Measurements from ENCODE around the gene PATZ1. TPM values are rescaled to one million over a fixed set of nuclear protein-coding genes. Genes with fewer than 3 reads are reported as not detected.

PATZ1 gene
- total RNA-seq, 1 experiment from 2014 or later: 31.3 TPM

DNA sequence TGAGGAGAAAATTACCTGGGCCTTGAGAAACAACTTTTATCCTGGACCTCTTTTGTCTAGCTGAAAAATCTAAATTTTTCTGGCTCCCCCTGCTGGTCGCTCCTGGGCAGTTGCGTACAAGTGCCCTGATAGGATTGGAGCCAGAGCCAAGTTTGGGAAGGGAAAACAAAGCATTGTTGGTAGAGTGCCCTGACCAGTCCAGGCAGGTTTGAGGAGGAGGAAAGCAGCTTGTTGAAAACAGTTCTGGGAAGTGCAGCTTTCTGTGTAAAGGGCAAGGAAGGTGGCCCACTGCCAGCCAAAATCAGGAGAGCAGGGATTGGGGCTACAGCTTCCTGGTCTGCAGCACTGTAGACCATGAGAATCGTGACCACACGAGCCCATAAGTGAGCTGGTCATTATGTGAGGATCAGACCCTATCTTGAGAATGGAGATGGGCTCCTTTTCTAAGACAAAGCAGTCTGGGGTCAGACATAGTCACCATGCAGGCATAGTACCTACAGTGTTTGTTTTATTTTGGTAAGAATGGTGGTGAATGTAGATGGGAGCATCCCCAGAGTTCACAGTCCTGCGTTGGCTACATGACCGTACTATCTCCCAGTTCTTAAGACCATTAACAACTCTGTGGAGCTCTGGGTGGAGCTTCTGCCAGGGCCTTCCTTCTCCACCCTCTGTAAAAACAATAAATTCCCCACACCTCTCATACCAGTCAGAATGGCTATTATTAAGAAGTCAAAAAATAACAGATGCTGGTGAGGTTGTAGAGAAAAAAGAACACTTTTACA is 32.6 kb downstream of the PATZ1 start:
- Histone ChIP-seq H3K9ac (ENCODE audit: low read length) (no peak overlapping the region), H3K4me3 (ENCODE audit: low read length) (no peak overlapping the region), H3K4me2 (ENCODE audit: low read length) (peak overlapping the region; percentile 35; the same call in 1 of the 2 replicates), H4K20me1 (ENCODE audit: low read length) (no peaks in the 10 kb centered on the region), H3K27me3 (ENCODE audit: low read length) (no peaks in the 10 kb centered on the region), H3K36me3 (ENCODE audit: low read depth, low read length) (no peaks in the 10 kb centered on the region; the same call in 1 of the 2 replicates), H3K4me1 (ENCODE audit: insufficient read depth, low read length) (peaks cover 6% of the 10 kb centered on the region), H3K27ac (ENCODE audit: low read length) (0 out of 2 replicates have a peak overlapping the region, but pooled peaks have one; percentile 21), H2AFZ (ENCODE audit: low read length) (peak overlapping the region; percentile 71), H3K9me2 (replicated peaks; ENCODE audit: low read length) (no peaks in the 10 kb centered on the region), H3K79me2 (ENCODE audit: low read length) (no peaks in the 10 kb centered on the region), H3K9me3 (ENCODE audit: low read length) (no peaks in the 10 kb centered on the region), H3F3A (ENCODE audit: low read length, unreplicated experiment) (no peaks in the 10 kb centered on the region)
- TF ChIP-seq, protein P1, sequence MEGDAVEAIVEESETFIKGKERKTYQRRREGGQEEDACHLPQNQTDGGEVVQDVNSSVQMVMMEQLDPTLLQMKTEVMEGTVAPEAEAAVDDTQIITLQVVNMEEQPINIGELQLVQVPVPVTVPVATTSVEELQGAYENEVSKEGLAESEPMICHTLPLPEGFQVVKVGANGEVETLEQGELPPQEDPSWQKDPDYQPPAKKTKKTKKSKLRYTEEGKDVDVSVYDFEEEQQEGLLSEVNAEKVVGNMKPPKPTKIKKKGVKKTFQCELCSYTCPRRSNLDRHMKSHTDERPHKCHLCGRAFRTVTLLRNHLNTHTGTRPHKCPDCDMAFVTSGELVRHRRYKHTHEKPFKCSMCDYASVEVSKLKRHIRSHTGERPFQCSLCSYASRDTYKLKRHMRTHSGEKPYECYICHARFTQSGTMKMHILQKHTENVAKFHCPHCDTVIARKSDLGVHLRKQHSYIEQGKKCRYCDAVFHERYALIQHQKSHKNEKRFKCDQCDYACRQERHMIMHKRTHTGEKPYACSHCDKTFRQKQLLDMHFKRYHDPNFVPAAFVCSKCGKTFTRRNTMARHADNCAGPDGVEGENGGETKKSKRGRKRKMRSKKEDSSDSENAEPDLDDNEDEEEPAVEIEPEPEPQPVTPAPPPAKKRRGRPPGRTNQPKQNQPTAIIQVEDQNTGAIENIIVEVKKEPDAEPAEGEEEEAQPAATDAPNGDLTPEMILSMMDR (conservative IDR thresholded peaks at IDR 0.05; ENCODE audit: low read depth, low read length): peak; percentile 83
- TF ChIP-seq EZH2 (IDR thresholded peaks at IDR 0.05; ENCODE audit: low read length, unreplicated experiment): no peak
- no TSS peak for BruUV-seq (replicated peaks)
- intact Hi-C loops (cut with micrococcal nuclease): no loop called here
- peak; percentile 83 for DNase-seq
- ChIA-PET CTCF (interaction anchor here (0.6 to 1.2 kb wide), 3 partner anchors 20 to 41 kb away, joined by 3 to 9 read pairs (median 5); partner anchors contain the start of gene PIK3IP1), POLR2A (ENCODE audit: unreplicated experiment) (no interaction called here)
- ATAC-seq: peak; percentile 82

DNA sequence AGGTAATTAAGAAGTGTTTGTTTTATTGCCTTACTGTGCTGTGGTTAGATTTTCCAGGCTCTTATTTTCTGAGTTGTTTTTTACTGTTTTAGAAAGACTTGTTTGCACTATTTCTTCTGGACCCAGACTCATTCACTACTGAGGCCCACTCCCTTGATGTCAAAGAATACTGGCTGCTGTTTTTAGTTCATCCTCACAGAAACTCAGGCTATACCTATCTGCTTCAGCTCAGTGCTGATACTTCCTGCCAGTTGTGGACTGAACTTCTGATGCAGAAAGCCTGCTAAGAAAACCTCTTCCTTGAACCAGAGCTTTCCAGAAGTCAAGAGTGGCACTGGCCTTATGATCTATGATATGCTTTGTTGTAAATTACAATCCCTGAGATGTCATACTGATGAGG is 38.0 kb downstream of the PATZ1 start:
- ChIA-PET POLR2A (ENCODE audit: unreplicated experiment) (no interaction called here), CTCF (no interaction called here)
- no TSS peak for BruUV-seq (replicated peaks)

DNA sequence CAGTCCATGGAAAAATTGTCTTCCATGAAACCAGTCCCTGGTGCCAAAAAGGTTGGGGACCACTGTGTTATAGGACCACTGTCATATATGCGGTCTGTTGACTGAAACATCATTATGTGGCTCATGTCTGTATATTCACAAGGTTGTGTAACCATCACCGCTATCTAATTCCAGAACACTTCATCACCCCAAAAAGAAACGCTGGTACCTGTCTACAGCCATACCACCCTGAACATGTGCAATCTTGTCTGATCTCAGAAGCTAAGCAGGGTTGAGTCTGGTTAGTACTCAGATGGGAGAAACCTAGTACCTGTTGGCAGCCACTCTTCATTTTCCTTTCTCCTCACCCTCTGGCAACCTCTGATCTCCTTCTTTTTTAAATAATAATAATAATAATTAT is 41.0 kb downstream of the PATZ1 start:
- H3K27ac ChIP-seq (ENCODE audit: low read length): no peak overlapping the region
- intact Hi-C loops (cut with micrococcal nuclease): no loop called here
- TF ChIP-seq, protein P1 (conservative IDR thresholded peaks at IDR 0.05; ENCODE audit: low read depth, low read length): no peak
- TF ChIP-seq EZH2 (IDR thresholded peaks at IDR 0.05; ENCODE audit: low read length, unreplicated experiment) (no peak), EZH2phosphoT487 (IDR thresholded peaks at IDR 0.05; ENCODE audit: borderline replicate concordance, low read length) (no peak)
- H2AFZ ChIP-seq (ENCODE audit: low read length): no peak overlapping the region
- H3F3A ChIP-seq (ENCODE audit: low read length, unreplicated experiment): no peaks in the 10 kb centered on the region
- no peak overlapping the region for H3K9ac ChIP-seq (ENCODE audit: low read length)
- DNase-seq (no peak), ATAC-seq (no peak)
- no peaks in the 10 kb centered on the region for H3K27me3 ChIP-seq (ENCODE audit: low read length)
- no peaks in the 10 kb centered on the region for H3K79me2 ChIP-seq (ENCODE audit: low read length)
- H3K36me3 ChIP-seq (ENCODE audit: low read depth, low read length): no peaks in the 10 kb centered on the region
- no peak overlapping the region for H3K4me2 ChIP-seq (ENCODE audit: low read length)
- POLR2A ChIA-PET (ENCODE audit: unreplicated experiment): no interaction called here
- no peaks in the 10 kb centered on the region for H3K9me3 ChIP-seq (ENCODE audit: low read length)
- H3K4me1 ChIP-seq (ENCODE audit: insufficient read depth, low read length): no peaks in the 10 kb centered on the region
- no peaks in the 10 kb centered on the region for H3K9me2 ChIP-seq (replicated peaks; ENCODE audit: low read length)
- CTCF ChIA-PET: no interaction called here
- no TSS peak for BruUV-seq (replicated peaks)
- H3K4me3 ChIP-seq (ENCODE audit: low read length): no peak overlapping the region
- H4K20me1 ChIP-seq (ENCODE audit: low read length): no peaks in the 10 kb centered on the region

More for the DNA sequence above, 38.0 kb downstream of the PATZ1 start:
- H3K36me3 ChIP-seq (ENCODE audit: low read depth, low read length): no peaks in the 10 kb centered on the region
- no peaks in the 10 kb centered on the region for H3K4me1 ChIP-seq (ENCODE audit: insufficient read depth, low read length)
- H3F3A ChIP-seq (ENCODE audit: low read length, unreplicated experiment): no peaks in the 10 kb centered on the region
- H3K9me3 ChIP-seq (ENCODE audit: low read length): no peaks in the 10 kb centered on the region
- no peak for ATAC-seq
- no peaks in the 10 kb centered on the region for H3K79me2 ChIP-seq (ENCODE audit: low read length)
- no peak overlapping the region for H3K9ac ChIP-seq (ENCODE audit: low read length)
- intact Hi-C loops (cut with micrococcal nuclease): no loop called here
- H3K4me2 ChIP-seq (ENCODE audit: low read length): no peak overlapping the region
- TF ChIP-seq, protein P1 (conservative IDR thresholded peaks at IDR 0.05; ENCODE audit: low read depth, low read length): no peak
- TF ChIP-seq EZH2phosphoT487 (IDR thresholded peaks at IDR 0.05; ENCODE audit: borderline replicate concordance, low read length): no peak
- TF ChIP-seq EZH2 (IDR thresholded peaks at IDR 0.05; ENCODE audit: low read length, unreplicated experiment): no peak
- H3K27ac ChIP-seq (ENCODE audit: low read length): no peak overlapping the region
- H3K27me3 ChIP-seq (ENCODE audit: low read length): no peaks in the 10 kb centered on the region
- H3K4me3 ChIP-seq (ENCODE audit: low read length): no peak overlapping the region
- no peak for DNase-seq
- no peaks in the 10 kb centered on the region for H4K20me1 ChIP-seq (ENCODE audit: low read length)
- H3K9me2 ChIP-seq (replicated peaks; ENCODE audit: low read length): no peaks in the 10 kb centered on the region
- H2AFZ ChIP-seq (ENCODE audit: low read length): no peak overlapping the region

All from PC-3 (cell line).